Lung (tissue), 12 donors: Measurements from ENCODE around the gene PROSER2. TPM values are rescaled to one million over a fixed set of nuclear protein-coding genes. Genes with fewer than 3 reads are reported as not detected.

Experiments used
- ATAC-seq: fragments of 200-7000 bp; cut with Tn5 transposase; one replicate; pipeline ENCODE4 v1.9.1; 2020; ENCODE audit warnings: moderate number of reproducible peaks; ENCODE audit not compliant: insufficient read depth, low FRiP score
- DNase-seq, 3 donors: peaks; one replicate each; pipeline ENCODE4 v3.0.0-alpha.2; 2013 to 2017
- H3K27ac ChIP-seq, 2 donors: one replicate each; pipeline ENCODE4 v1.5.1; 2013; ENCODE audit warnings: mild to moderate bottlenecking in 2 of 2, moderate library complexity in 2 of 2, control low read depth in 1 of 2, inconsistent platforms in 1 of 2, low read depth in 1 of 2, low read length in 1 of 2
- H3K27me3 ChIP-seq, 3 donors: one replicate each; pipeline ENCODE4 v1.5.1; 2013; ENCODE audit warnings: low read length in 2 of 3; ENCODE audit not compliant: control insufficient read depth in 3 of 3, insufficient read depth in 3 of 3
- H3K36me3 ChIP-seq, 4 donors: one replicate each; pipeline ENCODE4 v1.5.1; 2013; ENCODE audit warnings: low read length in 4 of 4, mild to moderate bottlenecking in 1 of 4, moderate library complexity in 1 of 4; ENCODE audit not compliant: control insufficient read depth in 4 of 4, insufficient read depth in 4 of 4
- H3K4me1 ChIP-seq, 5 donors: one replicate each; pipeline ENCODE4 v1.5.1; 2013; ENCODE audit warnings: low read length in 5 of 5, mild to moderate bottlenecking in 2 of 5, moderate library complexity in 1 of 5; ENCODE audit not compliant: control insufficient read depth in 5 of 5, insufficient read depth in 5 of 5
- H3K4me3 ChIP-seq: one replicate; pipeline ENCODE4 v1.5.1; 2013; ENCODE audit warnings: mild to moderate bottlenecking, control low read depth, moderate library complexity
- H3K9ac ChIP-seq, 2 donors: one replicate each; pipeline ENCODE4 v1.5.1; 2013; ENCODE audit warnings: low read length in 2 of 2, control low read depth in 1 of 2; ENCODE audit not compliant: insufficient read depth in 1 of 2
- H3K9me3 ChIP-seq, 4 donors: one replicate each; pipeline ENCODE4 v1.5.1; 2013; ENCODE audit warnings: low read length in 3 of 4, mild to moderate bottlenecking in 1 of 4, moderate library complexity in 1 of 4; ENCODE audit not compliant: control insufficient read depth in 4 of 4, insufficient read depth in 3 of 4
- CTCF ChIP-seq: IDR thresholded peaks from 2 replicates; pipeline ENCODE4 v1.5.1; 2012; ENCODE audit warnings: mild to moderate bottlenecking; ENCODE audit errors: control extremely low read depth, extremely low read depth
- WGBS, 2 donors: extraction: QIAGEN DNeasy Blood & Tissue Kit; methylation state at CpG; one replicate each; pipeline ENCODE4 v1.1.7; 2013; 5-methylcytosine and 5-hydroxymethylcytosine counted together
- polyA plus RNA-seq, 2 donors: library from polyadenylated mRNA; stranded (reverse); fragments of 200-250 nt; gene quantifications; one replicate each; pipeline ENCODE4 v1.2.1, GENCODE V29; 2013
- total RNA-seq, 2 donors: library from RNA; depleted of rRNA in 1 of 2; stranded (reverse); fragments of >200 nt in 1 of 2; gene quantifications; one replicate each; pipeline ENCODE4 v1.2.1, GENCODE V29; 2014 to 2021
- donor health status: control.
- donor health status: control.
- donor health status: Bipolar disorder and iron deficiency.
- donor health status: healthy.
- donor health status: DM: yes; HTN: yes; CAD: no.

The PROSER2 gene
- total and polyA plus RNA-seq, 4 donors: 8.2 to 23.9 (median 10.3) TPM

GRCh38 chr10:11896549-11897200 is 73.5 kb downstream of the PROSER2 start:
- no peak overlapping the region for H3K9ac ChIP-seq
- WGBS, 2 donors: 75 to 82% methylated on average over 5 of the region's 5 CpGs
- DNase-seq (no peak), ATAC-seq (no peak)
- TF ChIP-seq CTCF: no peak
- no peaks in the 10 kb centered on the region for H3K9me3 ChIP-seq
- H3K4me1 ChIP-seq: peaks cover 0 to 9% (median 4%) of the 10 kb centered on the region in 5 donors
- no peaks in the 10 kb centered on the region for H3K27me3 ChIP-seq
- no peak overlapping the region for H3K27ac ChIP-seq
- no peaks in the 10 kb centered on the region for H3K36me3 ChIP-seq
- H3K4me3 ChIP-seq: no peak overlapping the region

- no peaks in the 10 kb centered on the region for H3K36me3 ChIP-seq
- DNase-seq: no peak
- TF ChIP-seq CTCF: no peak
- no peak overlapping the region for H3K4me3 ChIP-seq
- H3K4me1 ChIP-seq: peaks cover 0 to 9% (median 4%) of the 10 kb centered on the region in 5 donors
- no peaks in the 10 kb centered on the region for H3K27me3 ChIP-seq
- H3K9me3 ChIP-seq: peaks cover 0 to 2% (median 0%) of the 10 kb centered on the region in 4 donors
- 83 to 87% methylated on average over 3 of the region's 3 CpGs for WGBS, 2 donors
- ATAC-seq: no peak
- H3K9ac ChIP-seq: no peak overlapping the region
- H3K27ac ChIP-seq: peak overlapping the region in 1 of 2 donors; percentile 69
Observed at GRCh38 chr10:11898033-11898371, 74.8 kb downstream of the PROSER2 start.

- Histone ChIP-seq H3K9ac (no peak overlapping the region), H3K27me3 (no peaks in the 10 kb centered on the region), H3K4me1 (peaks cover 0 to 9% (median 4%) of the 10 kb centered on the region in 5 donors), H3K9me3 (peaks cover 0 to 2% (median 0%) of the 10 kb centered on the region in 4 donors), H3K27ac (peak overlapping the region in 1 of 2 donors; percentile 69), H3K4me3 (no peak overlapping the region), H3K36me3 (no peaks in the 10 kb centered on the region)
- DNase-seq: peak; percentile 47 to 79 (median 73)
- no peak for TF ChIP-seq CTCF
- ATAC-seq: peak; percentile 69
- WGBS, 2 donors: 72 to 91% methylated on average over 20 of the region's 20 CpGs
Observed at GRCh38 chr10:11898372-11899066, 75.4 kb downstream of the PROSER2 start.
